ENCODE measurements around the gene GLYATL3.
"Not testable (repeated sequence)": the region's sequence is repeated elsewhere in the genome, so short reads cannot be mapped to it uniquely, and the experiment has no call there.

GLYATL3 gene

DNA sequence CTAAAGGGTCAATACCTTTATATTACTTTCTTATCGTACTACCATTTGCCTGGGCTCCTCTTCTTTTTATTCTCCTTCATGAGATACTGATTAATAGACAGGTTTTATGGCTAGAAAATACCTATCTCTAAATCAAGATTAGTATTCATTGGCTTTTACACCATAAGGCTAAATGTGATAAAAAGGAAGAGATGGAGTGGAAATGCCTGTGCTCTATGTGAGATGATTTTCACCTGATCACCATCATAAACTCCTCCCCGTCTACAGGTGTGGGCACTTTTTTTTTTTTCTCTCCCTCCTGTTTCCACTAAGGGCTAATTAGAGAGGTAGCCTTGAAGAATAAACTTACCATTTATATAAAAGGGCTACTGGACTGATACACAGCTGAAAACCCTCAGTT, at the start of gene GLYATL3:
Gene GLYATL3, plus strand, starts transcription at position 301 of the 400 bp plus-strand sequence. CDS start 12,068 bp downstream, outside the sequence.
- DNase-seq (ENCODE audit: low read depth): no peak

DNA sequence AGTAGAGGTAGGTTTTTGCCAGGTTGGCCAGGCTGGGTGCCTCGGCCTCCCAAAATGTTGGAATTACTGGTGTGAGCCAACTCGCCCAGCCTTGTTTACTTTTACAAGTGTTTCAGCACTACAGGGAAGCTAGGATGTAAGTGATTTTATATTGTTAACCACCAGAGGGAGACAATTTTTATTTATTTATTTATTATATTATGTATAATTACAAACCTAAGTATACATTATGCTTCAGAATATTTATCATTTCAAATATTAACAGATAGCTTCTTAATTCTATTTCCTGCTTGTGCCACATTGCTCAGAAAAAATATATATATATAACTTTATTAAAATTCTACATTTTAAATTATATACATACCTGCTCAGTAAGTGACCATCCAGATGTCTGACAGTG, 46.5 kb upstream of the GLYATL3 start:
- DNase-seq (ENCODE audit: low read depth): no peak

- DNase-seq (ENCODE audit: low read depth): no peak
Observed at GRCh38 chr6:49454787-49455709, 44.7 kb upstream of the GLYATL3 start.

DNA sequence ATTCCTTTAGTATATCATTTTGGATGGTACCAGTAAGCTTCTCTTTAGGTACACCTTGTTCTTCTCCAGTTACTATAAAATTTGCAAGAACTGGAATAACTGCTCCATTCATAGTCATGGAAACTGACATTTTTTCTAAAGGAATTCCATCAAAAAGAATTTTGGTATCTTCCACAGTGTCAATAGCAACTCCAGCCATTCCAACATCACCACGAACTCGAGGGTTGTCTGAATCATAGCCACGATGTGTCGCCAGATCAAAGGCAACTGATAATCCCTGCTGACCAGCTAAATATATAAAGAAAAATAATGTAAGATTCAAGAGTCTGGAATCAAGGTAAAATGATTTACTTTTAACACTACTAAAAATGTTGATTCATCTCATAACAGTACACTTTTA, 42.0 kb upstream of the GLYATL3 start:
- DNase-seq (ENCODE audit: low read depth): no peak

DNA sequence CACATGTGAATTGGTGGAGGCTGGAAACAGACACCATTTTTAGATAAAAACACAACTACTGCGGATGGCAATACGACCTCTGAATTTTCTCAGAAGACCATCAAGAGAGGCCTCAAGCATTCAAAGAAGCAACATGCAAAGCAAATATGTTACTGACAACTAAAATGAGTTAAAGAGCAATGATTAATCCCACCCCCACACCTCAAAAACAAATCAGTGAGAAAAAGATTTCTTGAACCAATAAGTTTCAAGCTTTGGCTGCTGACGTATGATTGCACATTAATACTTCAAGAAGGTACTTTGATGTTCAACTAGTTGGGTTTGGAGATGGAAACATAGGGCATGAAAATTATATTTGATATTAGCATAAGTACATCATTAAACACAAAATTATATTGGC, 37.7 kb upstream of the GLYATL3 start:
- DNase-seq (ENCODE audit: low read depth): no peak

DNA sequence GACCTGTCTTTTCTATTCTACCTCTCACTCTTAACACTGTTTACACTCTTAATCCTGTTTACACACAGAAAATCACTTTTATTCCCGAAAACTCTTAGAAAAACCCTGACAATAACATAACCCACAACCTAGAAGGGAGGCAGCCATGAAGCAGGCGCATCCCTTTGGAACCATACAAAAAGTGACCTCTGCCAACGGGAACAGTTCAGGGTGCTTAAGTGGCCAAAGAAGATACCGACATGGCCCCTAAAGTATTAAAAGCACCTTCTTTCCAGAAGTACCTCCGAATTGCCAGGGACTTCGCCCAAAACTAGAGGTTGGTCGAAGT, 37.2 kb upstream of the GLYATL3 start:
- no peak for DNase-seq (ENCODE audit: low read depth)

DNA sequence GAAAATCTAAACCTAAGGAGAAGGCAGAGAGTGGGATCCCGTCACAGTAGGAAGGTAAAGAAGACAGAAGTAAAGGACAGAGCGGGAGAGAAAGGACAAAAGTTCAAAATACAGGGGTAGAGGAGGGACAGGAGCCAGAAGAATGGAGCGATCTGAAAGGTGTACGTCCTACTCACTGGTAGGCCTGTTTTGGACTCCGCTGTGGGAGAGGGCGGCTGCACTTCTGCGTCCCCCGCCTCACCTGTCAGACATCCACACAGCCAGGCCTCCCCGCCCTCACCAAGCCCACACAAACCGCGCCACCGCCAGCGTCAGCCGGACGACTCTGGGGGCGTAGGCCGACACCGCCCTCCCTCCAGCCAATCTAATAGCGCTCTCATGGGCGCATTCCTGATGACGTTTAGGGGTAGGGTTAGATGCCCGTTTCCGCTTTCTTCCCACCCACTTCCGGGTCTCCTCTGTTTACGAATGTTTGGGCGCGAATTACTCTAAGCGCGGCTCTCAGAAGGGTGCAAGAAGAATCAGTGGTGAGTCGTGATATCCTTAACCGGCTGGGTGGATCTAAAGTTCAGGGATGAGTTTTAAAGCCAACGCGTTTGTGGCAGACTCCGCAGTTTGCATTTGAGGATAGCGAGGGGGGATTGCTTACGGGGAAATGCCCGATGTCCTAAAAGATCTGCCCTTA, 36.7 kb upstream of the GLYATL3 start, which contains the start of the genes CENPQ and MMUT:
Gene CENPQ, plus strand, starts transcription at position 444 of the 685 bp plus-strand sequence. CDS start 6,807 bp downstream, outside the sequence.
Gene MMUT, minus strand, starts transcription at position 327 of the 685 bp plus-strand sequence. CDS start 3,787 bp downstream, outside the sequence.
- DNase-seq (ENCODE audit: low read depth): peak; percentile 60

- no peak for DNase-seq (ENCODE audit: low read depth)
Observed at GRCh38 chr6:49463612-49463967, 36.1 kb upstream of the GLYATL3 start.

- no peak for DNase-seq (ENCODE audit: low read depth)
Observed at GRCh38 chr6:49464691-49465090, 35.0 kb upstream of the GLYATL3 start.

- no peak for DNase-seq (ENCODE audit: low read depth)
Observed at GRCh38 chr6:49468042-49468441, 31.7 kb upstream of the GLYATL3 start.

DNA sequence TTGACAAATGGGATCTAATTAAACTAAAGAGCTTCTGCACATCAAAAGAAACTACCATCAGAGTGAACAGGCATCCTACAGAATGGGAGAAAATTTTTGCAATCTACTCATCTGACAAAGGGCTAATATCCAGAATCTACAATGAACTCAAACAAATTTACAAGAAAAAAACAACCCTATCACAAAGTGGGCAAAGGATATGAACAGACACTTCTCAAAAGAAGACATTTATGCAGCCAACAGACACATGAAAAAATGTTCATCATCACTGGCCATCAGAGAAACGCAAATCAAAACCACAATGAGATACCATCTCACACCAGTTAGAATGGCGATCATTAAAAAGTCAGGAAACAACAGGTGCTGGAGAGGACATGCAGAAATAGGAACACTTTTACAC, 23.2 kb upstream of the GLYATL3 start:
- not testable (repeated sequence) for DNase-seq (ENCODE audit: low read depth)

GRCh38 chr6:49479308-49479970, 20.3 kb upstream of the GLYATL3 start:
- no peak for DNase-seq (ENCODE audit: low read depth)

GRCh38 chr6:49481846-49482245, 17.9 kb upstream of the GLYATL3 start:
- DNase-seq (ENCODE audit: low read depth): not testable (repeated sequence)

GRCh38 chr6:49483380-49483779, 16.3 kb upstream of the GLYATL3 start:
- not testable (repeated sequence) for DNase-seq (ENCODE audit: low read depth)

DNA sequence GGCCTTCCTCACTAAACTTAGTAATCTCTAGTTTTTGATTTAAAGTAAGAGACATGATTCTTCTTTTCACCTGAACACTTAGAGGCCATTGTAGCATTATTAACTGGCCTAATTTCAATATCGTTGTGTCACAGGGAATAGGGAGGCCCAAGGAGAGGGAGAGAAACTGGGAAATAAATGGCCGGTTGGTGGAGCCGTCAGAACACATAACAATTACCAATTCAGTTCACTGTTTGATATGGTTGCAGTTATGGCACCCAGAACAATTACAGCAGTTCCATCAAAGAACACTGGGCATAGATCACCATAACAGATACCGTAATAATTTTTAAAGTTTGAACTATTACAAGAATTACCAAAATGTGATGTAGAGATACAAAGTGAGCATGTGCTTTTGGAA, 9.1 kb upstream of the GLYATL3 start:
- DNase-seq (ENCODE audit: low read depth): no peak

DNA sequence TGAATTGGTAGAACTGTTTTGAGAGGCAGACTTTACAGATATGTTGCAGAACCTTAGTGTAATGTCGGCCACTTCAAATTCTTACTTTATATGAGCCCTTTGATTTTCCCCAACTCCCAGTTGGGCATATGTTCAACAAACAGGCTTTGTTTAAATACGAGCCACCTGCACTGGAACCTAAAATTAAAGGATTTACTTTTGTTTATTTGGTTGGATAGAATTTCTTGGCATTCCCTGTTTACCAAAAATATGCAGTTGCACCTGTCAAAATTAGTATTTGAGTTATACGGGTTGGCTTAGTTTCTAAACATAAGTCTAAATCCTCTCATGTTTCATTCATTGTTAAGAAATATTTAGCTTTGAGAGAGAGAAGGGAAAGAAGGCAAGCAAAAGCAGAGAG, 2.4 kb upstream of the GLYATL3 start:
- no peak for DNase-seq (ENCODE audit: low read depth)

- no peak for DNase-seq (ENCODE audit: low read depth)
Observed at GRCh38 chr6:49499126-49499525, 597 bp upstream of the GLYATL3 start.

DNA sequence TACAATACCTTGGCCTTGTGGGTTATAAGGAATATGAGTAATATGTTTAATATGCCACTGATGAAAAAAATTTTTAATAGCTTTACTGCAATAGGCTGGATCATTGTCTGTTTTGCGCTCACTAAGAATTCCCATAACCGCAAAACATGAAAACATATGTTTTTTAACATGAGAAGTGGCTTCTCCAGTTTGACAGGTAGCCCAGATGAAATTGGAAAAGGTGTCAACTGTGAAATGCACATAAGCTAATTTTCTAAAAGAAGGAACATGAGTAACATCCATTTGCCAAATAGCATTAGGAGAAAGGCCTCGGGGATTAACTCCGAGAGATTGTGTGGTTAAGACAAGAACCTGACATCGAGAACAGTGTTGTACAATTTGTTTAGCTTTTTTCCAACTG, 4.9 kb downstream of the GLYATL3 start:
- no peak for DNase-seq (ENCODE audit: low read depth)

DNA sequence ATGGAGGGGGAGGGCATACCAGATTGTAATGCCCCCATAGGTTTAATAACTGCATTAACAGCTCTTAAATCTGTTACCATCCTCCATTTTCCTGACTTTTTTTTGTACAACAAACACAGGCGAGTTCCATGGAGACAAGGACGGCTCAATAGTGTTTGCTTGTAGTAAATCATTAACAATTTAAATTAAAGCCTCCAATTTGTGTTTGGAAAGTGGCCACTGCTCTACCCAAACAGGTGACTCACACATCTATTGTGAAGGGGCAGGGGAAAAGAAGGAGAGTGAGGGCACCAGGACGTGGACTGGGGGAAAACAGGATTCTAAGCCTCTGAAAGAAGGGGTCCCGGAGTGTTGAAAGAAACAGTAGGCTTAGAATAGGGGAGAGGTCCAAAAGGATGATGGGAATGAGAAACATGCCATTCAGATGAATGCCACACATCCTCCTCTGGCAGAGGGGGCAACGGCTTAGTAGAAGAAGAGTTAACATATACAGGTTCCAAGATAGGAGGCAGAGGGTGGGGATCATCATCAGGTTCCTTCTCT, 6.9 kb downstream of the GLYATL3 start:
- no peak for DNase-seq (ENCODE audit: low read depth)

GRCh38 chr6:49509342-49509741, 9.6 kb downstream of the GLYATL3 start:
- DNase-seq (ENCODE audit: low read depth): no peak

- no peak for DNase-seq (ENCODE audit: low read depth)
Observed at GRCh38 chr6:49513153-49513989, 13.6 kb downstream of the GLYATL3 start.

All from non-pigmented ciliary epithelial cell (primary cell).